Measurements from ENCODE around the gene DCC.

- TF ChIP-seq CTCF (conservative IDR thresholded peaks at IDR 0.05 in 1 of 2, IDR thresholded peaks at IDR 0.05 in 1 of 2; ENCODE audit: low read depth in 1 of 2, low read length in 2 of 2) (no peak), EZH2 (IDR thresholded peaks at IDR 0.05; ENCODE audit: low read length, missing control alignments) (no peak)
Measured at GRCh38 chr18:52546686-52547346, 206.8 kb downstream of the DCC start.

Data from fibroblast of lung (primary cell).